Naive thymus-derived CD8-positive, alpha-beta T cell (primary cell): ENCODE measurements around the gene FER. TPM values are rescaled to one million over a fixed set of nuclear protein-coding genes. Genes with fewer than 3 reads are reported as not detected.
"Not testable (repeated sequence)": the region's sequence is repeated elsewhere in the genome, so short reads cannot be mapped to it uniquely, and the experiment has no call there.

Experiments
- ATAC-seq, 2 donors: fragments of 150-1000 bp; cut with Tn5 transposase in 1 of 2; sonication (Bioruptor Pico), chemical (Tn5 transposase) in 1 of 2; 1 replicate in 1 of 2; 2 replicates in 1 of 2; pipeline ENCODE4 v1.10.0; 2021; ENCODE audit warnings: mild to moderate bottlenecking in 2 of 2, moderate library complexity in 2 of 2
- POLR2A ChIA-PET: fragments of 350-600 bp; sonication (Branson Sonifier 250); formaldehyde crosslinking; loops from one replicate; lab custom pipeline; 2021; ENCODE audit warnings: antibody characterized with exemption; lab: Charles Lee
- DNase-seq, 10 donors: peaks; one replicate each; pipeline versions ENCODE4 v3.0.0 to v3.0.0-alpha.2; 2020 to 2022
- H3K27ac Mint-ChIP-seq, 10 donors: one replicate each; pipeline ENCODE4 v1.8.0; 2020 to 2022; ENCODE audit warnings: mild to moderate bottlenecking in 10 of 10, mixed read lengths in 10 of 10, moderate library complexity in 4 of 10, inconsistent platforms in 1 of 10
- H3K27me3 Mint-ChIP-seq, 5 donors: one replicate each; pipeline ENCODE4 v1.8.0; 2021 to 2022; ENCODE audit warnings: mixed read lengths in 5 of 5
- H3K36me3 Mint-ChIP-seq, 3 donors: one replicate each; pipeline ENCODE4 v1.8.0; 2020 to 2022; ENCODE audit warnings: mixed read lengths in 3 of 3, mild to moderate bottlenecking in 2 of 3, inconsistent platforms in 1 of 3
- H3K4me1 Mint-ChIP-seq, 4 donors: one replicate each; pipeline ENCODE4 v1.8.0; 2021 to 2022; ENCODE audit warnings: mixed read lengths in 4 of 4
- H3K4me3 Mint-ChIP-seq, 10 donors: one replicate each; pipeline ENCODE4 v1.8.0; 2020 to 2022; ENCODE audit warnings: mild to moderate bottlenecking in 10 of 10, mixed read lengths in 10 of 10, moderate library complexity in 6 of 10, inconsistent platforms in 1 of 10
- H3K9me3 Mint-ChIP-seq, 9 donors: one replicate each; pipeline ENCODE4 v1.8.0; 2020 to 2022; ENCODE audit warnings: mixed read lengths in 9 of 9, mild to moderate bottlenecking in 3 of 9, inconsistent platforms in 1 of 9, moderate library complexity in 1 of 9
- polyA plus RNA-seq, 3 donors: library from polyadenylated mRNA; unstranded; fragments of 300-500 nt; fragmentation: Illumina TruSeq; gene quantifications; one replicate each; pipeline ENCODE4 v1.2.3, GENCODE V29; 2021
- total RNA-seq, 8 experiments: library from RNA in 2 of 8; stranded (reverse) in 2 of 8; gene quantifications; one replicate each; pipeline ENCODE4 v1.2.3 and lab custom pipeline; 2021 to 2026

The FER gene
- total and polyA plus RNA-seq, 5 experiments from 2014 or later: 8.8 to 15.0 (median 11.4) TPM

DNA sequence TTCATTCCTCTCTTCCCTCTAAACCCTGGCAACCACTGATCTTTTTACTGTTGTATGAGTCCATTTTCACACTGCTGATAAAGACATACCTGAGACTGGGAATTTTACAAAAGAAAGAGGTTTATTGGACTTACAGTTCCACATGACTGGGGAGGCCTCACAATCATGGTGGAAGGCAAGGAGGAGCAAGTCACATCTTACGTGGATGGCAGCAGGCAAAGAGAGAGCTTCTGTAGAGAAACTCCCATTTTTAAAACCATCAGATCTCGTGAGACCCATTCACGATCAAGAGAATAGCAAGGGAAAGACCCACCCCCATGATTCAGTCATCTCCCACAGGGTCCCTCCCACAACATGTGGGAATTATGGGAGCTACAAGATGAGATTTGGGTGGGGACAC, 29.9 kb downstream of the FER start:
- DNase-seq, ATAC-seq, H3K27ac Mint-ChIP-seq, POLR2A ChIA-PET, H3K4me3 Mint-ChIP-seq, H3K27me3 Mint-ChIP-seq: not testable (repeated sequence)
- H3K4me1 Mint-ChIP-seq: peaks cover 10 to 14% (median 12%) of the 10 kb centered on the region in 4 donors
- peaks cover 0 to 17% (median 7%) of the 10 kb centered on the region in 9 donors for H3K9me3 Mint-ChIP-seq
- H3K36me3 Mint-ChIP-seq: peaks cover 13 to 37% (median 21%) of the 10 kb centered on the region in 3 donors

DNA sequence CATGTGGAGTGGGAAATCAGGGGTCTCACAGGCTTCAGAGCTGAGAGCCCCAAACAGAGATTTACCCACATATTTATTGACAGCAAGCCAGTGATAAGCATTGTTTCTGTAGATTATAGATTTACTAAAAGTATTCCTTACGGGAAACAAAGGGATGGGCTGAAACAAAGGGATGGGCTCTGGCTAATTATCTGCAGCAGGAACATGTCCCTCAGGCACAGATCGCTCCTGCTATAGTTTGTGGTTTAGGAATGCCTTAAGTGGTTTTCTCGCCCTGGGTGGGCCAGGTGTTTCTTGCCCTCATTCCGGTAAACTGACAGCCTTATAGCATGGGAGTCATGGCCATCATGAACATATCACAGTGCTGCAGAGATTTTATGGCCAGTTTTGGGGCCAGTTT, 36.9 kb downstream of the FER start:
- H3K4me3 Mint-ChIP-seq, ATAC-seq, H3K27me3 Mint-ChIP-seq, H3K9me3 Mint-ChIP-seq, POLR2A ChIA-PET, DNase-seq, H3K27ac Mint-ChIP-seq: not testable (repeated sequence)
- Mint-ChIP-seq H3K4me1 (peaks cover 10 to 21% (median 15%) of the 10 kb centered on the region in 4 donors), H3K36me3 (peaks cover 5 to 31% (median 26%) of the 10 kb centered on the region in 3 donors)

DNA sequence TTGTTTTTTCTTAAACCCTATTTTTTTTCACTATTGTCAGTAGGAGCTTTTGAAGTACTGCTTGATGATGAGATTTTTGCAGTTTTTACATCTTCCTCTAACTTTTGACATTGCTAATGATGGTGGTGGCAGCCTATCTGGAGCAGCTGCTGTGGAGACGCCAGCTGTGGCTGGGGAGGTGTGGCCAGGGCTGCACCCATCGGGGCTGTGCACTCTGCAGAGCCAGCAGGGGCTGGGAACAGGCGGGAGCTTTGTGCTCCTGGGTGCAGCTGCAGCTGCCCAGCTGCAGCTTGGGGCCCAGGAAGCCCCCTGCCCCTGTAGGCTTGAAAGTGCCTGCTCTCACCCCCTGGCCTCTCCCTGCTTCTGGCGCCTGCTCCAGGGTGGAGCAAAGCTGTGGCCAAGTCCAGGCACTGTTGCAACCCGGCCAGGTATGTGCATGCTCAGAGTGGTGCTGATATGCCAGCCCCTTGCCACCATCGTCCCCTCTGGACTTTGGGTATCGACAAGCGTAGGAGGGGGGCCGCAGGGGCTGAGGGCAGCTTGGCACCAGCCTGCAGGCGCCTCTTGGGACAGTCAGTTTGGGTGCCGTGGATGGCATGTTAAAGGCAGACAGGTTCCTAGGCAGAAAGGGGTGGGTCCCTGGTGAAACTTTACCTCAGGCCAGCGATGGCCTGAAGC, 39.2 kb downstream of the FER start:
- Mint-ChIP-seq H3K27me3 (no peaks in the 10 kb centered on the region), H3K36me3 (peaks cover 5 to 30% (median 23%) of the 10 kb centered on the region in 3 donors), H3K27ac (no peak overlapping the region), H3K4me1 (peaks cover 0 to 14% (median 8%) of the 10 kb centered on the region in 4 donors), H3K9me3 (peaks cover 0 to 9% (median 5%) of the 10 kb centered on the region in 9 donors), H3K4me3 (no peak overlapping the region)
- DNase-seq (no peak), ATAC-seq (no peak)
- POLR2A ChIA-PET: no interaction called here

DNA sequence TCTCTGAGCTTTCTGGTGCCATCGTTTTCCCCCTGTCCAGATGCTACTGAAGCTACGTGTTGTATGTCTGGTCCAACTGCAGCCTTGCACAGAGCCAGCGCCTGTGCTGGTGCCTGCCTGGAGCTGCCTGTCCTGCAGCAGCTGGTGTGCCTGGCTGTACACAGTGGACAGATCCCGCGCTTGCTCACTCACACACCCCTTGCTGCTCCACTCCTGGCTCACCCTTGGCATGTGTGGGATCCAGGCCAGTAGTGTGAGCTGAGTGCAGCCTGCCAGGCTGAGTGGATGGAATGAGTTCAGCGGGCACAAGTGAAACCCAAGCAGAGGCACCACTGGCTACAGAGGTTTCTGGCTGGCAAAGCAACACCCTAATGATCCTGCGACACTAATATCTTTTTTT, 40.4 kb downstream of the FER start:
- peaks cover 0 to 8% (median 5%) of the 10 kb centered on the region in 9 donors for H3K9me3 Mint-ChIP-seq
- H3K4me1 Mint-ChIP-seq: peaks cover 0 to 7% (median 2%) of the 10 kb centered on the region in 4 donors
- H3K27me3 Mint-ChIP-seq: no peaks in the 10 kb centered on the region
- H3K36me3 Mint-ChIP-seq: peaks cover 5 to 30% (median 23%) of the 10 kb centered on the region in 3 donors
- DNase-seq (no peak), ATAC-seq (no peak)
- H3K4me3 Mint-ChIP-seq: no peak overlapping the region
- POLR2A ChIA-PET: no interaction called here
- H3K27ac Mint-ChIP-seq: peak overlapping the region in 3 of 10 donors; percentile 5 to 37 (median 12)

DNA sequence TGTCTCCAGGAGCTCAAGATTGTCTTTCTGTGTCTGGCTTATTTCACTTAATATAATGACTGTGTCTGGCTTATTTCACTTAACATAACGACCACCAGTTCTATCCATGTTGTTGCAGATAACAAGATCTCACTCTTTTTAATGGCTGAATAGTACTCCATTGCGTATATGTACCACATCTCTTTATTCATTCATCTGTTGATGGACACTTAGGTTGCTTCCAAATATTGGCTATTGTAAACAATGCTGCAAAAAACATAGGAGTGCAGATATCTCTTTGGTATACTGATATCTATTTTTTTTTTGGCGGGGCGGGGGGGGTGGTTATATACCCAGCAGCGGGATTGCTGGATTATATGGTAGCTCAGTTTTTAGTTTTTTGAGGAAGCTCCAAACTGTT, 45.5 kb downstream of the FER start:
- Mint-ChIP-seq H3K27ac (no peak overlapping the region), H3K4me1 (peaks cover 0 to 6% (median 4%) of the 10 kb centered on the region in 4 donors), H3K36me3 (peaks cover 0 to 18% (median 10%) of the 10 kb centered on the region in 3 donors), H3K4me3 (no peak overlapping the region), H3K27me3 (no peaks in the 10 kb centered on the region), H3K9me3 (peaks cover 0 to 13% (median 3%) of the 10 kb centered on the region in 9 donors)
- POLR2A ChIA-PET: no interaction called here
- ATAC-seq (no peak), DNase-seq (no peak)

DNA sequence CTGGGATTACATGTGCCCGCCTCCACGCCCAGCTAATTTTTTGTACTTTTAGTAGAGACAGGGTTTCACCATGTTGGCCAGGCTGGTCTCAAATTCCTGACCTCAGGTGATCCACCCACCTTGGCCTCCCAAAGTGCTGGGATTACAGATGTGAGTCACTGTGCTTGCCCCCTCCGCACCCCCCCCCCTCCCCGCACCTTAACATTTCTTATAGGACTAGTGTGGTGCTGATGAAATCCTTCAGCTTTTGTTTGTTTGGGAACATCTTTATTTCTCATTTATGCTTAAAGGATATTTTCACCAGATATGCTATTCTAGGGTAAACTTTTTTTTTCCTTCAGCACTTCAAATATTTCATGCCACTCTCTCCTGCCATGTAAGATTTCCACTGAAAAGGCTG, 46.7 kb downstream of the FER start:
- H3K27me3 Mint-ChIP-seq, ATAC-seq, DNase-seq, H3K4me3 Mint-ChIP-seq, H3K4me1 Mint-ChIP-seq, H3K27ac Mint-ChIP-seq, POLR2A ChIA-PET: not testable (repeated sequence)
- Mint-ChIP-seq H3K9me3 (peaks cover 0 to 13% (median 3%) of the 10 kb centered on the region in 9 donors), H3K36me3 (peaks cover 0 to 22% (median 15%) of the 10 kb centered on the region in 3 donors)

DNA sequence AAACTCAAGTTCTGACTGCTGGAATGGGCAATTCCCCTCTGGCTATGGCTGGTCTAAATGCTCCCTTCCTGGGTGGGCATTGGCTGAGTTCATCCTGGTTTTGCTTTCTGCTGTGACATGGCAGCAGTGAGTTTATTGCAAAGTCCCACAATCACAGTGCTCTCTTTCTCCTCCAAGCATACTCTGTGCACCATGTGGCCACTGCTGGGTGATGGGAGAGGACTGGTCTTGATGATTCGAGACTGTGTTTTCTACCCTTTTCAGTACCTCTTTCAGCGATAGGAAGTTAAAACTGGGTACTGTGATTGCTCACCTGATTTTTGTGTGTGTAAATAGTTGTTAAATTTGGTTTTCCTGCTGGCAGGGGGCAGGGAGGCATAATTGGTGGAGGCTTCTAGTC, 49.7 kb downstream of the FER start:
- DNase-seq (no peak), ATAC-seq (no peak)
- Mint-ChIP-seq H3K27me3 (no peaks in the 10 kb centered on the region), H3K4me3 (no peak overlapping the region), H3K27ac (no peak overlapping the region), H3K4me1 (peaks cover 0 to 3% (median 2%) of the 10 kb centered on the region in 4 donors), H3K36me3 (peaks cover 2 to 34% (median 32%) of the 10 kb centered on the region in 3 donors), H3K9me3 (peaks cover 0 to 13% (median 4%) of the 10 kb centered on the region in 9 donors)
- POLR2A ChIA-PET: no interaction called here

DNA sequence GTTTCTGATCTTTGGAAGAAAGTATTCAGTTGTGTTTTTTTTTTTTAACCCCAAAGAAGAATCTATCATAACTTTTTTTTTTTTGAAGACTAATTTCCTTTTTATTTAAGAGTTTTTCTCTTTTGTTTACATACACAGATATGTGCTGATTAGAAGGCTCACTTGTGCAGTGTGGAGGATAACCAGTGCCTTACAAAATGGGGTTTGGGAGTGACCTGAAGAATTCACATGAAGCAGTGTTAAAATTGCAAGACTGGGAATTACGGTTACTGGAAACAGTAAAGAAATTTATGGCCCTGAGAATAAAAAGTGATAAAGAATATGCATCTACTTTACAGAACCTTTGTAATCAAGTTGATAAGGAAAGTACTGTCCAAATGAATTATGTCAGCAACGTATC, 50.3 kb downstream of the FER start:
- H3K27ac Mint-ChIP-seq: no peak overlapping the region
- no peaks in the 10 kb centered on the region for H3K27me3 Mint-ChIP-seq
- DNase-seq (no peak), ATAC-seq (no peak)
- H3K9me3 Mint-ChIP-seq: peaks cover 0 to 11% (median 6%) of the 10 kb centered on the region in 9 donors
- peaks cover 8 to 39% (median 38%) of the 10 kb centered on the region in 3 donors for H3K36me3 Mint-ChIP-seq
- POLR2A ChIA-PET: no interaction called here
- H3K4me3 Mint-ChIP-seq: no peak overlapping the region
- peaks cover 0 to 3% (median 2%) of the 10 kb centered on the region in 4 donors for H3K4me1 Mint-ChIP-seq

DNA sequence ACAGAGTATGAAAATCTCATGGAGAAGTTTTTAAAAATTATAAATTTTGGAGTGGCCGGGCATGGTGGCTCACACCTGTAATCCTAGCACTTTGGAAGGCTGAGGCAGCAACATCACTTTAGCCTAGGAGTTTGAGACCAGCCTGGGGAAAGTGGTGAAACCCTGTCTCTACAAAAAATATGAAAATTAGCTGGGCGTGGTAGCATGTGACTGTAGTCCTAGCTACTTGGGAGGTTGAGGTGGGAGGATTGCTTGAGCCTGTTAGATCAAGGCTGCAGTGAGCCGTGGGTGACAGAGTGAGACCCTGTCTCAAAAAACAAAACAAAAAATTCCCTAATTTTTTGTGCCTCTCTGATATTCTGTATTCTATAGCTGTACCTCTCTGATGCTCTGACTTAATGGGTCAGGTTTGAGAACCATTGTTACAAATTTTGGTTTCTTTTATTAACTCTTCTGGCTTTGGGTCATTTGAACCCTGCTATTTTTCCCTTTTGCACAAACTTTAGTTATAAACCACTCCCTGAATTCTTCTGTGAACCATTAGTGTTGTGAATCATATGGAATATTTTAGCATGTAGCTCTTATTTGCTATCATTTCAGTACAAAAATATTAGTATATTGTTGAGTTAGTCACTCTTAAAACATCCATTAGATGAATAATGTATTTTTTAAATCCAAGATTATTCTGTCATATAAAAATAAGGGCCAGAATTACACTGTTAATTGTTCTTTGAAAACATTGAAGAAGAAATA, 51.0 kb downstream of the FER start:
- no peak overlapping the region for H3K27ac Mint-ChIP-seq
- H3K36me3 Mint-ChIP-seq: peaks cover 15 to 42% (median 41%) of the 10 kb centered on the region in 3 donors
- H3K4me1 Mint-ChIP-seq: peaks cover 0 to 3% (median 3%) of the 10 kb centered on the region in 4 donors
- H3K4me3 Mint-ChIP-seq: no peak overlapping the region
- DNase-seq (no peak), ATAC-seq (no peak)
- POLR2A ChIA-PET: no interaction called here
- H3K27me3 Mint-ChIP-seq: no peaks in the 10 kb centered on the region
- peaks cover 0 to 14% (median 9%) of the 10 kb centered on the region in 9 donors for H3K9me3 Mint-ChIP-seq

DNA sequence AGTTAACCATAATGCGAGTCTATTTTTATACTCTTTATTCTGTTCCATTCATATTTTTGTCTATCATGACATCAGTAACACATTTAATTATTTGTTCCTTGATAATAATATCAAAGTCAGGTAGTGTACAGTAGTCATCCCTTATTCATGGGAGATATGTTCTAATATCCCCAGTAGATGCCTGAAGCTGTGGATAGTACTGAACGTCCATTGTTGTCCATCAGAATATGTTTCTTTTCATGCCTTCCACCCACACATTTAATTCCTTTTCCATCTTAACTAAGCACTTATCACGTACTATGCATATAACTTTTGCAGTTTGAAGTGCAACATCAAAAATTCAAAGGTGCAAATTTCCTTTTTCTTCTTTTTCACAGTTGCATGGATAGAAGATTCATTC, 53.6 kb downstream of the FER start:
- no peaks in the 10 kb centered on the region for H3K27me3 Mint-ChIP-seq
- DNase-seq (no peak), ATAC-seq (no peak)
- H3K9me3 Mint-ChIP-seq: peaks cover 0 to 30% (median 16%) of the 10 kb centered on the region in 9 donors
- peaks cover 30 to 54% (median 40%) of the 10 kb centered on the region in 3 donors for H3K36me3 Mint-ChIP-seq
- H3K4me3 Mint-ChIP-seq: no peak overlapping the region
- POLR2A ChIA-PET: no interaction called here
- peaks cover 0 to 3% (median under 1%) of the 10 kb centered on the region in 4 donors for H3K4me1 Mint-ChIP-seq
- no peak overlapping the region for H3K27ac Mint-ChIP-seq

DNA sequence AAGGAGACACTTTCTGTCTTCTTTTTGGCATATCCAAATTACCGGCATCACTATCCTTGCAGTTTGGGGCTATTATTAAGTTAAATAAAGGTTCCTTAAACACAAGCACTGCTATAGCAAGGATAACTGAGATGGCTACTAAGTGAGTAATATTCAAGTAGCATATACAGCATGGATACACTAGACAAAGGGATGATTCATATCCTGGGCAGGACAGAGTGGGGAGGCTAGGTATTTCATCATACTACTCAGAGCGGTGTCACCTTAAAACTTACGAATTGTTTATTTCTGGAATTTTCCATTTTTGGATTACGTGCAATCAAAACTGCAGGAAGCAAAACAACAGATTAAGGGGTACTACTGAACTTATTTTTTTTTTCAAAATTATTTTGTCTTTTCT, 54.1 kb downstream of the FER start:
- Mint-ChIP-seq H3K36me3 (peaks cover 34 to 56% (median 44%) of the 10 kb centered on the region in 3 donors), H3K27me3 (no peaks in the 10 kb centered on the region), H3K4me3 (no peak overlapping the region), H3K4me1 (peaks cover 0 to 2% (median under 1%) of the 10 kb centered on the region in 4 donors), H3K9me3 (peaks cover 3 to 35% (median 17%) of the 10 kb centered on the region in 9 donors), H3K27ac (no peak overlapping the region)
- POLR2A ChIA-PET: no interaction called here
- ATAC-seq (no peak), DNase-seq (no peak)

DNA sequence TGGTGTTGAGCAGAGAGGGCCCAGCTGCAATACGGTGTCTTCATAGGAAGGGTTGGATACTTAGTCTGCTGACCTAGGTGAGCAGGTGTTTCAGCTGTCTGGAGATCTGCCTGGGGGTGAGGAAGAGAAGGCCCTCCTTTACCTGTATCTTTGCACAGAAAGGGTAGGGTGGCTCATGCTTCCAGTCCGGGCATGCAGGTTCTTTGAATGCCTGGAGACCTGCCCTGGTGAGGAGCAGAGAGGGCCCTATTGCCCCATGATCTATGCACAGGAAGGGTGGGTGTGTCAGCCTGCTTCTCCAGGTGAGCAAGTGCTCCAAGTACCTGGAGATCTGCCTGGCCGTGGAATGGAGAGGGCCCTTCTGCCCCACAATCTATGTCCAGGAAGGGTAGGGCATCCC, 63.0 kb downstream of the FER start:
- DNase-seq (no peak), ATAC-seq (no peak)
- no peak overlapping the region for H3K4me3 Mint-ChIP-seq
- peaks cover 0 to 11% (median 5%) of the 10 kb centered on the region in 4 donors for H3K4me1 Mint-ChIP-seq
- no peaks in the 10 kb centered on the region for H3K27me3 Mint-ChIP-seq
- POLR2A ChIA-PET: no interaction called here
- peaks cover under 1 to 31% (median 20%) of the 10 kb centered on the region in 9 donors for H3K9me3 Mint-ChIP-seq
- H3K27ac Mint-ChIP-seq: peak overlapping the region in 1 of 10 donors; percentile 42
- peaks cover 15 to 37% (median 29%) of the 10 kb centered on the region in 3 donors for H3K36me3 Mint-ChIP-seq

DNA sequence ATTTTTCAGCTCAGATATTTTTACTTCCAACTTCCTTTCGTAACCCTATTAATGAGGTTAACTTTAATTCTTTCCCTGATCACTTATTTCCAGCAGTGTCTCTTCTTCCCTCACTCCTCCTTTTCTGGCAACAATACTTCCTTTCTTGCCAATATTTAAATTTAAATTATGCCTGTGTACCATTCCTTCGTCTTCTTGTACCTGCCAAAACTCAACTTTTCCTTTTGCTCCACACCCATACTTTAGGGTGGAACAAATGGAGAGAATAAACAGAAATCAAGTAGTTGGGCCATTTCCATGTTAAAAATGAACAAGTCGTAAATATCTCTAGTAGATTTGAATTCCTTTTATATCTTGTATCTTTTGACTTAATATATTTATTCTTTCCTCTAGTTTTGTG, 66.0 kb downstream of the FER start:
- DNase-seq (no peak), ATAC-seq (no peak)
- POLR2A ChIA-PET: no interaction called here
- peaks cover 0 to 14% (median 4%) of the 10 kb centered on the region in 9 donors for H3K9me3 Mint-ChIP-seq
- H3K4me1 Mint-ChIP-seq: peaks cover 0 to 4% (median 1%) of the 10 kb centered on the region in 4 donors
- H3K27me3 Mint-ChIP-seq: no peaks in the 10 kb centered on the region
- H3K36me3 Mint-ChIP-seq: peaks cover 10 to 16% (median 11%) of the 10 kb centered on the region in 3 donors
- H3K27ac Mint-ChIP-seq: no peak overlapping the region
- H3K4me3 Mint-ChIP-seq: no peak overlapping the region
